Esophagus squamous epithelium (tissue), 5 donors: ENCODE results near the gene WDFY3. TPM values are rescaled to one million over a fixed set of nuclear protein-coding genes. Genes with fewer than 3 reads are reported as not detected.
A peak's percentile ranks its signal among the peaks of the same experiment; 100 is the strongest.

Source experiments
- DNase-seq: peaks from one replicate; lab custom pipeline; 2025; lab: John Stamatoyannopoulos, UW
- H3K27ac ChIP-seq, 4 donors: fragments of 200-600 bp; sonication (generic); one replicate each; pipeline ENCODE4 v1.5.1; 2016 to 2019; ENCODE audit warnings: mild to moderate bottlenecking in 1 of 4
- H3K27me3 ChIP-seq, 4 donors: fragments of 200-600 bp; sonication (generic); 1 replicate in 3 of 4; 2 replicates in 1 of 4; pipeline versions ENCODE4 v1.5.1 to v1.6.0; 2017 to 2021; ENCODE audit warnings: antibody characterized with exemption in 1 of 4
- H3K36me3 ChIP-seq, 3 donors: fragments of 200-600 bp; sonication (generic); one replicate each; pipeline ENCODE4 v1.5.1; 2016 to 2019
- H3K4me1 ChIP-seq, 3 donors: fragments of 200-600 bp; sonication (generic); one replicate each; pipeline ENCODE4 v1.5.1; 2017 to 2019
- H3K4me3 ChIP-seq, 4 donors: fragments of 200-600 bp; sonication (generic); 1 replicate in 3 of 4; 2 replicates in 1 of 4; pipeline ENCODE4 v1.5.1; 2016 to 2019; ENCODE audit warnings: mild to moderate bottlenecking in 2 of 4, moderate library complexity in 1 of 4
- H3K9me3 ChIP-seq, 3 donors: fragments of 200-600 bp; sonication (generic); one replicate each; pipeline ENCODE4 v1.5.1; 2016 to 2019
- POLR2A ChIP-seq, 4 donors: fragments of 450-650 bp; IDR thresholded peaks; one replicate each; pipeline ENCODE4 v1.6.1; 2017; ENCODE audit warnings: antibody characterized with exemption in 4 of 4, mild to moderate bottlenecking in 4 of 4, moderate library complexity in 3 of 4
- WGBS, 2 donors: methylation state at CpG; one replicate each; pipeline ENCODE4 v1.1.5; 2018; 5-methylcytosine and 5-hydroxymethylcytosine counted together
- intact Hi-C: fragments of 100-400 bp; cut with DNase I; formaldehyde crosslinking; loops from one replicate; pipeline ENCODE4 v1.15.0; 2022
- total RNA-seq, 4 donors: library from RNA; depleted of rRNA; stranded (reverse); fragments of >200 nt; gene quantifications; one replicate each; pipeline ENCODE4 v1.1.0, GENCODE V29; 2016
- TF ChIP-seq, protein P1 (sequence below), 6 experiments: fragments of 450-650 bp in 4 of 6; fragments of 200-600 bp in 2 of 6; sonication (generic) in 2 of 6; IDR thresholded peaks; one replicate each; pipeline ENCODE4 v1.5.1; 2016 to 2019; ENCODE audit warnings: antibody characterized with exemption in 6 of 6, mild to moderate bottlenecking in 4 of 6, moderate library complexity in 4 of 6
- donor health status: DM: yes; HTN: yes; CAD: no.

Gene WDFY3
- total RNA-seq, 4 donors from 2014 or later: 30.9 to 70.0 (median 42.2) TPM

DNA sequence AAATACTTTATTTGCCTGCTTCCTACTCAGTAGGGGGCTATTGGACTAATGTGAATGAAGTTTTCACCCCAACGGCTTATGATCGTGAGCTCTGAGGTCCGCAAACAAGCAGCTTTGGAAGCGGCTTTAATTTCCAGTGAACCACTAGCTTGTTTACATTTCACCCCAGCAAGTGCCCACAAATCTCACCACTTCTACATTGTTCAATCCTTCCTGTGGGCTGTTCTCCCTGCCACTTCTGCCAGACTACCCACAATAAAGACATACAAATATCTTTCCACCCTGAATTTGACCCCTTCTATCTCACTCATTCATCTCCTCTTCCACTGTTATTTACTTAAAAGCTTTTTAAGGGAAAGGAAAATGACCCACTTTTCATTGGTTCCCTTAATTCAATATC, 285.5 kb downstream of the WDFY3 start:
- Histone ChIP-seq H3K9me3 (no peaks in the 10 kb centered on the region), H3K36me3 (peaks cover 0 to 100% (median 13%) of the 10 kb centered on the region in 3 donors), H3K4me3 (no peak overlapping the region), H3K27me3 (no peaks in the 10 kb centered on the region), H3K4me1 (peaks cover 0 to 13% (median 0%) of the 10 kb centered on the region in 3 donors), H3K27ac (no peak overlapping the region)
- no peak for DNase-seq
- no peak for TF ChIP-seq POLR2A (IDR thresholded peaks at IDR 0.05)
- TF ChIP-seq, protein P1, sequence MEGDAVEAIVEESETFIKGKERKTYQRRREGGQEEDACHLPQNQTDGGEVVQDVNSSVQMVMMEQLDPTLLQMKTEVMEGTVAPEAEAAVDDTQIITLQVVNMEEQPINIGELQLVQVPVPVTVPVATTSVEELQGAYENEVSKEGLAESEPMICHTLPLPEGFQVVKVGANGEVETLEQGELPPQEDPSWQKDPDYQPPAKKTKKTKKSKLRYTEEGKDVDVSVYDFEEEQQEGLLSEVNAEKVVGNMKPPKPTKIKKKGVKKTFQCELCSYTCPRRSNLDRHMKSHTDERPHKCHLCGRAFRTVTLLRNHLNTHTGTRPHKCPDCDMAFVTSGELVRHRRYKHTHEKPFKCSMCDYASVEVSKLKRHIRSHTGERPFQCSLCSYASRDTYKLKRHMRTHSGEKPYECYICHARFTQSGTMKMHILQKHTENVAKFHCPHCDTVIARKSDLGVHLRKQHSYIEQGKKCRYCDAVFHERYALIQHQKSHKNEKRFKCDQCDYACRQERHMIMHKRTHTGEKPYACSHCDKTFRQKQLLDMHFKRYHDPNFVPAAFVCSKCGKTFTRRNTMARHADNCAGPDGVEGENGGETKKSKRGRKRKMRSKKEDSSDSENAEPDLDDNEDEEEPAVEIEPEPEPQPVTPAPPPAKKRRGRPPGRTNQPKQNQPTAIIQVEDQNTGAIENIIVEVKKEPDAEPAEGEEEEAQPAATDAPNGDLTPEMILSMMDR (IDR thresholded peaks at IDR 0.05): no peak
- 85 to 91% methylated on average over 4 of the region's 4 CpGs for WGBS, 2 donors
- intact Hi-C loops: no loop called here

DNA sequence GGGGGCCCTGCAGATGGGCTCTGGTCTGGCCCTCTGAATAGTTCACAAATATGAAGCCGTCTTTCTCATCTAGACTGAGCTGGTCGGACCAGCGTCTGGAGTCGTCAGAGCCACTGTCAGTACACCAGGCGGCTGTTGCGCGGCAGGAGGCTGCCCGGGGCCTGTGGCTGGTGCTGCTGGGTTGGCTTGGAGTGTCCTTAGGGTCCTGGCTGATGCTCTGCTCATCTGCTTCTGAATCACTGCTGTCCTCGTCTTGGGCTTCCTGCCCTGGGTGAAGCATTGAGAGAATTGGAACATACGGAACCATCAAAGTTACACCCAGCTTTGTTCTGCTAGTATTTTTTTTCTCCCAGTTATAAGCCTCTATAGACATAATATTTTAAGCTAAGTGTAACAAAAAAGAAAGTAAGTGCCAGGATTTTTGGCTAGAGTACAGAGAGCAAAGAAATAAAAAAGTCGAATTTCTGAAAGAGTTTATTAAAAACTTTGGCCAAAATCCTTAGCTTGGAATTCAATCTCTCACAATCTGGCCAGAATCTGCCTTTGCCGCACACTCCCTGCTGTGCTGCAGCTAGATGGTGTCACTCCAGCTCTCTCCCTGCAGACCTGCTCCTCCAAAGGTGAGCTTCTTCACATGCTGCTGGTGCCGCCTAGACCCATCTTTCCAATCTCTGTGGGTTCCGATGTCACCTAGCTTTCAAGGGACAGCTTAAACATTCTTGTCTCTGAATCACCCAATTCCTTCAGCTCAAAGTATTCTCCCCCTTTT, 287.3 kb downstream of the WDFY3 start:
- peaks cover 0 to 14% (median 0%) of the 10 kb centered on the region in 3 donors for H3K4me1 ChIP-seq
- no peak overlapping the region for H3K4me3 ChIP-seq
- H3K9me3 ChIP-seq: no peaks in the 10 kb centered on the region
- intact Hi-C loops: no loop called here
- 74 to 83% methylated on average over 6 to 10 of the region's 14 CpGs for WGBS, 2 donors
- H3K36me3 ChIP-seq: peaks cover 0 to 100% (median 14%) of the 10 kb centered on the region in 3 donors
- H3K27ac ChIP-seq: peak overlapping the region in 2 of 4 donors; percentile 18 to 22
- TF ChIP-seq, protein P1 (IDR thresholded peaks at IDR 0.05): no peak
- no peak for TF ChIP-seq POLR2A (IDR thresholded peaks at IDR 0.05)
- H3K27me3 ChIP-seq: no peaks in the 10 kb centered on the region
- DNase-seq: no peak

DNA sequence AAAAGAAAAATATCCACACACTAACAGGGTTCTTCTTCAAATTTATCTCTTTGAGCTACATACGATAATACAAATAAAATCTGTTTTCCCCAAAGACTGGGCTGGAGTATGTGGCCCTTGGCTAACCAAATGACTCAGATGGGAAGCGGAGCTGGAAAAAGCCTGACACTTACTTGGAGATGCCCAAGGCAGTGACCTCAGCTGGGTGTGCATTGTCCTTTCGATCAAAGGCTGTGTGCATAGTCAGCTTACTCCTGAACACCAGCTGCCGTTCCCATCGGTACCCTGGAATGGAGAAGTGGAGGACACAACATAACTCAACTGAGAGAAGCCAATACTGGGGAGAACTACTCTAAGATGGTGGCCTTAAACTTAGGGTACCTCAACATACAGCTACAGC, 288.5 kb downstream of the WDFY3 start:
- H3K4me3 ChIP-seq: no peak overlapping the region
- no peaks in the 10 kb centered on the region for H3K9me3 ChIP-seq
- intact Hi-C loops: no loop called here
- H3K36me3 ChIP-seq: peaks cover 0 to 99% (median 14%) of the 10 kb centered on the region in 3 donors
- TF ChIP-seq, protein P1 (IDR thresholded peaks at IDR 0.05): no peak
- no peak for TF ChIP-seq POLR2A (IDR thresholded peaks at IDR 0.05)
- 78 to 90% methylated on average over 3 to 5 of the region's 5 CpGs for WGBS, 2 donors
- peaks cover 0 to 24% (median 0%) of the 10 kb centered on the region in 3 donors for H3K4me1 ChIP-seq
- no peak for DNase-seq
- H3K27ac ChIP-seq: no peak overlapping the region
- H3K27me3 ChIP-seq: no peaks in the 10 kb centered on the region

DNA sequence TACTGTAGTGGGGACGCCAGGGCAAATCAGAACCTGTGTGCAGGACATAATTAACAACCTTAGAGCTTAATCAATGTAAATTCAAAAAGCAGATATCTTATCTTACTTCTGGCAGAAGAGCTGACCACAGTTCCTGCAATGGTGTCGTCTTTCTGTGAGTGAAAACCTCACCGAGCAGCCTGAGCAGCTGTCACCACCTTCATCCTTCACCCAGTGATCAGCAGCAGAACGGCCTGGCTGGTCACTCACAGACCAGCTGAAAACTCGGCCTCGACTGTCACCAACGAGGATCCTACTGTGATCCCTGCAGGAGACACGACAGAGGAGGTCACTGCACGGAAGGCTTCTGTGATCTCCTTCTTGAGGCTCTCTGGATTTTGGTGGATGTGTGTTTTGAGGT, 289.4 kb downstream of the WDFY3 start:
- 86 to 98% methylated on average over 8 of the region's 9 CpGs for WGBS, 2 donors
- Histone ChIP-seq H3K27me3 (no peaks in the 10 kb centered on the region), H3K27ac (no peak overlapping the region), H3K36me3 (peaks cover 0 to 99% (median 14%) of the 10 kb centered on the region in 3 donors), H3K4me3 (no peak overlapping the region), H3K9me3 (no peaks in the 10 kb centered on the region), H3K4me1 (peaks cover 0 to 18% (median 0%) of the 10 kb centered on the region in 3 donors)
- intact Hi-C loops: no loop called here
- TF ChIP-seq, protein P1 (IDR thresholded peaks at IDR 0.05): no peak
- no peak for TF ChIP-seq POLR2A (IDR thresholded peaks at IDR 0.05)
- DNase-seq: no peak

DNA sequence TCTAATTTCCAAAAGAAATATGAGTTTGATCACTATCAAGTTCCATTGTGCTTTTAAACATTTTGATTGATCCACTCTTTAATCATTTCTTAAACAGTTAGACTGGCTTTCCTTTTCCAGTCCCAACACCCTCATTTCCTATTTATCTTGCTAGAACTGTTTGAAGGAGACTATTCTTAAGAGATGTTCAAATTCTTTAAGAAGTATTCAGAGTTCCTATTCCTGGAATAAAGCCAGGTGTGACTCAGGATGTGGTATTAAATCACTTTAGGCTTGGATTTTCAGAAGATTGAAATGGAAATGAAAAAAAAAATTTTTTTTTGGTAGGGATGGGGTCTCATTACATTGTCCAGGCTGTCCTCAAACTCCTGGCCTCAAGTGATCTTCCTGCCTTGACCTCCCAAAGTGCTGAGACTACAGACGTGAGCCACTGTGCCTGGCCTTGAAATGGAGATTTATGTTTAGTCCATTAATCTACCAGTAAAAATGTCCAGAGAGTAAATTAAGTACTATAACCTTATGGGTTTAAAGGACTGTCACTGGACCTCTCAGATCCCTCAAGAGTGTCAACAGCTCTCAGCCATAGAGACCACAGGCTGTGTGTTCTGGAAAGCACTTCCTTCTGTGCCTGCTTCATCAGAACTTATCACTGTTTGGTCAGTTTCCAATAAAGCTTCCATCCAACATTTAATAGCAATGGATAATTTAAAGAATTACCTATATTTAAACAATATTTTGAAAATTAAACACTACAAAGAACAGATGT, 292.8 kb downstream of the WDFY3 start:
- no peak for DNase-seq
- peaks cover 0 to 10% (median 0%) of the 10 kb centered on the region in 3 donors for H3K4me1 ChIP-seq
- intact Hi-C loops: no loop called here
- no peak overlapping the region for H3K4me3 ChIP-seq
- peaks cover 0 to 99% (median 14%) of the 10 kb centered on the region in 3 donors for H3K36me3 ChIP-seq
- H3K9me3 ChIP-seq: no peaks in the 10 kb centered on the region
- 55 to 60% methylated on average over 1 of the region's 1 CpG for WGBS, 2 donors
- no peaks in the 10 kb centered on the region for H3K27me3 ChIP-seq
- no peak overlapping the region for H3K27ac ChIP-seq
- TF ChIP-seq, protein P1 (IDR thresholded peaks at IDR 0.05): no peak
